Daoy (cell line): Measurements from ENCODE around the gene CTSD. TPM values are rescaled to one million over a fixed set of nuclear protein-coding genes. Genes with fewer than 3 reads are reported as not detected.

Experiments
- DNase-seq: peaks from one replicate; pipeline ENCODE4 v3.0.0-alpha.2; 2015; ENCODE audit warnings: low read depth
- total RNA-seq: library from RNA; depleted of rRNA; stranded (reverse); fragments of >200 nt; shearing (Covaris generic); gene quantifications from 2 replicates; pipeline ENCODE4 v1.2.3, GENCODE V29; 2014

CTSD gene
- total RNA-seq, 1 experiment from 2014 or later: 157 TPM

- no peak for DNase-seq
These were observed 18.6 kb downstream of the CTSD start for GRCh38 chr11:1744891-1745700.

GRCh38 chr11:1744137-1744886, 19.4 kb downstream of the CTSD start:
- no peak for DNase-seq

GRCh38 chr11:1743585-1744136, 20.1 kb downstream of the CTSD start:
- DNase-seq: no peak

GRCh38 chr11:1742869-1743584, 20.7 kb downstream of the CTSD start:
- no peak for DNase-seq

DNA sequence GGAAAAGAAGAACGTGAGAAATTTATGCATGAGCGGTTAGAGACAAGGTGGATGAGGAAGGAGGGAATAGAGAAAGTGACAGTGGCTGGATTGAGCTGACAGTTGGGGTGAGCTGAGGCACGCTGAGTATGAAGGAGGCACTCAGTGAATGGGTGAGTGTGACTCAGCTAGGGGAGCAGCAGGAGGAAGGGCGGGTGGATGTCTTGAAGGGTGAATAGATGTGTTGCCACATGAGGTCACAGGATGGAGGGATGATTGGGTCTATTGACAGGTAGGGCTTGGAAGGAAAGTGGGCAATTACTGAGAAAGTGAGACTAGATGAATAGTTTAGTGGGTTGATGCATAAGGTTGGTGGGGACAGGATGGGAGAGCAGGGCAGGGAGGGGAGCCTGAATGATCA, 21.4 kb downstream of the CTSD start:
- DNase-seq: no peak

- no peak for DNase-seq
These were observed 22.0 kb downstream of the CTSD start for GRCh38 chr11:1741741-1742140.

DNA sequence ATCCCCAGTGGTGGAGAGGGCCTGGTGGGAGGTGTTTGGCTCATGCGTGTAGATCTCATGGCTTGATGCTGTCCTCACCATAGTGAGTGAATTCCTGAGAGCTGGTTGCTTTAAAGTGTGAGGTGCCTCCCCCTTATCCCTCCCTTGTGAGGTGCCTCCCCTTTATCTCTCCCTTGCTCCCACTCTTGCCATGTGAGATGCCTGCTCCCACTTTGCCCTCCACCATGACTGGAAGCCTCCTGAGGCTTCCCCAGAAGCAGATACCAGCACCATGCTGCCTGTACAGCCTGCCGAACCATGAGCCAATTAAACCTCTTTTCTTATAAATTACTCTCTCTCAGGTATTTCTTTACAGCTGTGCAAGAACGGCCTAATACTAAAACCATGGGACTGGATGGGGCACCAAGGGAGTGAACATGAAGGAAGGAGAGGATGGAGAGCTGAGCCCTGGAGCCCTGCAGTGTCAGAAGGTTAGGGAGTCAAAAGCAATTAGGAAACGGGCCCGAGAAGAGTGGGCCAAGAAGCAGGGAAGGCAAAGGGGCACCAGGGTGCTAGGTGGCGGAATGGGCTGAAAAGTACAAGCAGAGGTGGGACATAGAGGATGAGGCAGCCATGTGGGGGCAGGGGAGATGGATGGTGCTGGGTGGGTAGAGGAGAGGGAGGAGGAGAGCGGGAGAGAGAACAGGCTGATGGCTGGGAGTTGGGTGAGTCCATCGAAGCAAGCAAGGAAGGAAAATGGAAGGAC, 22.8 kb downstream of the CTSD start:
- no peak for DNase-seq

- no peak for DNase-seq
These were observed 24.2 kb downstream of the CTSD start for GRCh38 chr11:1739576-1739975.

- no peak for DNase-seq
These were observed 25.3 kb downstream of the CTSD start for GRCh38 chr11:1738380-1738779.

- DNase-seq: no peak
These were observed 26.5 kb downstream of the CTSD start for GRCh38 chr11:1737080-1737757.

DNA sequence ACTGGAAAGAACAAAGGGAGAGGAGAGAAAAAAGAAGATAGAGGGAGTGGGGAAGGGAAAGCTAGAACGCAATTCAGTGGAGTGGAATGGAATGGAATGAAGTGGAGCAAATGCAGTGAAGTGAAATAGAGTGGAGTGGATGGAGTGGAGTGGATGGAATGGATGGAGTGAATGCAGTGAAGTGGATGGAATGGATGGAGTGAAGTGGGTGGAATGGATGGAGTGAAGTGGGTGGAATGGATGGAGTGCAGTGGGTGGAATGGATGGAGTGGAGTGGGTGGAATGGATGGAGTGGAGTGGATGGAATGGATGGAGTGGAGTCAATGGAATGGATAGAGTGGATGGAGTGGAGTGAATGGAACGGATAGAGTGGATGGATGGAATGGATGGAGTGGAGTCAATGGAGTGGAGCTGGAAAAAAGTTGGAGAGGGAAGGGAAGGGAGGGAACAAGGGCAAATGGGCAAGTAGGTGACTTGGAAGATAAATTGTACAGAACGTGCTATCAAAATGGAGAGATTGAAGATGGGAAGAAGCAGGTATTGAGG, 27.2 kb downstream of the CTSD start:
- DNase-seq: no peak

- DNase-seq: no peak
These were observed 28.5 kb downstream of the CTSD start for GRCh38 chr11:1735271-1735670.

DNA sequence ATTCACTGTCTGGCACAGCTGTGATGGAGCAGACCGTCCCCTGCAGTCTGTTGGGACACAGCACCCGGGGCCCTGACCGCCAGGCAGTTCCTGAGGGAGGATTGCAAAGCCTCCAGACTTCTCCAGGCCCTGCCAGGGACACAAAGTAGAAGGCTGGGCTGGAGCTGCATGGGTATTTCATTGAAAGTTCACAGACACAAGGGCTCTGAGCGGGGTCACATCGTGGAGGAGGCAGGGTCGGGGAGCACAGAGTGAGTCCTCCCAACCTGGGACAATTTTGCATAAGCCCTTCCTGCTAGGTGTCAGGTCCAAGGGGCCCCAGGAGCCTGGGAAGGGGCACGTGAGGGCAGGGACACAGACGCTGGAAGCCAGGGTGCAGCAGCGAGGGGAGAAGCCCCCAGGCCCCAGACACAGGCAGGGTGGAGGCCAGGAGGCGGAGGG, 29.1 kb downstream of the CTSD start:
- no peak for DNase-seq

DNA sequence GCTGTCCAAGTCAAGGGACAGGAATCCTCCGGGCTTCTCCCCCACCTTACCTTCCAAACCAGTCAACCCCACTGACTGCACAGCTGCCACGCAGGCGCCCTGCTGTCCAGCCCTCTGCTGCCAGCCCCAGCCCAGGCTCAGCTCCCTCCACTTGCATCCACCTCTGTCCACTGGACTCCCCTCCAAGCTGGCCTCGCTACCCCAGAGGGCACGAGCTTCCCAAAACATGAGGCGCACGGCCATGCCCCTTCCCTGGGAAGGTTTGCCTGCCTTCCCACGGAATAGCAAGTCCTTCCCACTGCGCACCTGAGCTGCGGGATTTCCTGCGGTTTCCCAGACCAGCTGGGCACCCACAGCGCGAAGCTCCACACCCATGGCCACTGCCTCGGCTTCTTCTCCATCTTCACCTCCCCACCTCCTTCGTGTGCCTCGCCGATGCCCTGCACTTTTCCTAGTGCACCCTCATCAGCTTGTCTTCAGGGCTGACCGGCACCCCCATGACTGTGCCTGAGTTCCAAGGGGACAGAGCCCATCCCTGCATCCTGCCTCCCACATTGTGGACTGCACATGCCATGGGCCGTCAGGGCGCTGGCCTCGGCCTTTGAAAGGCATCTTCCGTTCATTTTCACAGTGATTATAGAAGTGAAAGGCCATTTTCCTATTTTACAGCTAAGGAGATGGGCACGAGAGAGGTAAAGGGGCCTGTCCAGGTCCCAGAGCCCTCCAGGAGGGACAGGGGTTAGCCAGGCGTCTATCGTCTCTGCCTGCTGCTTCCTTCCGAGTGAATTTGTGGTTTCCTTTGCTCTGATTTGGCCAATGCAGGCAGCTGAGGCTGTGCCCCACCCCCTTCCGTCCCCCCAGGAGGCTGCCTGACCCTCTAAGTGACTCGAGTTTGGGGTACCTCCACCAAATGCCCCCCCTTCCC, 29.7 kb downstream of the CTSD start:
- DNase-seq: no peak

DNA sequence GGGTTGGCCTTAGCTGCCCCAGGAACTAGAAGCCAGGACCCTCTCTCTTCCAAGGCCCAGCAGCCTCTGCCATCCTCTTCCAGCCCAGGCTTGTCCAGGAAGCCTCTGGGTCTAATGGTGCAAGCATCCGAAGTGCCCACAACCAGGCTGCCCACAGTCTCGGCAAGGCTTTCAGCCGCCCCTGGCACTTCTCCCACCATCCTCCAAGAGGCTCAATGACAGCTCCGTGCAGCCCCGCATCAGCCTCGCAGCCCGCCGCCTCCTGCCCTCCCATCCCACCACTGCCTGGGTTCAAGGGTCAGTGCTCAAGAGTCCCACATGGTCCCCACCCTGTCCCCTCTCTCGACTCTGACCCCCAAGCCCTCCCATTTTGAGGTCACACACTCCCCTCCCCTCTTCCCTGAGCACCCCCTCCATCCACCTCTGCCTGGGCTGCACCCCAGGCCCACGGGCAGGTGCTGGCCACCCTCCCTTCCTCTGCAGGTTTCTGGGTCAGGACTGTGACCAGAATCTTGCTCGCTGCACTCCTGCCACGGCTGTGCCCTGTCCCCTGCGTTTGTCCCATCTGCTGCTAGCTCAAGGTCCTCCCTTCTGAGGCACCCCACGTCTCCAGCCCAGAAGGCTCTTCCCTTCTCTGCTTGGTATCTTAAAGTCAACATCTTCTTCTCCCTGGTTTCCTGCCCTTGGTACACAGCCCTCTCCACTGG, 30.6 kb downstream of the CTSD start:
- no peak for DNase-seq

DNA sequence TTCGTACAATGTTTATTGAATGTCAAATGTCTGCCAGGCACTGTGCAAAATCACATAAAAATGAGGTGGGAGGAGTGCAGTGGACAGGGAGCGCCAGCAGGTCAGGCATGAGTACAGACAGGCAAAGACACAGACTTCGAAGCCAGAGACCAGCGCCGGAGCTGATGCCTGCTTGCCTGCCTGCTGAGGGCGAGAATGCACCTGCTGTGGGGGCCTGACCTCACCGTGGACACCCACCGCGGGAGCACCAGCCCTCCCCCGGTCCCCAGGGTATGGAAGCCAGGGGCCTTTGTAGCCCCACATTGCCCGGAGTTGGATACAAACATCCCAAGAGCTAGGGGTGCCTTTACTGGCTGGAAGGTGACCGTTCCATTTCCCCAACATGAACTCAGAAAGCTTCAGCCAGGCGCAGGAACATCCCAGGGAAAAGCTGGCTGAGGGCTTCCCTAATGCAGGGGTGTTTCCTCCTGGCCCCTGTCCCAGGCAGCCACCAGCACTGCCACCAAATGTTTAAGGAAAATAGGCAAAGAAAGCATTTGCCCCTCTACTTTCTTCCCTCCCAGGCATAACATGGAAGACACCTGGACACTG, 31.2 kb downstream of the CTSD start:
- no peak for DNase-seq

GRCh38 chr11:1731451-1732059, 32.2 kb downstream of the CTSD start:
- DNase-seq: no peak

DNA sequence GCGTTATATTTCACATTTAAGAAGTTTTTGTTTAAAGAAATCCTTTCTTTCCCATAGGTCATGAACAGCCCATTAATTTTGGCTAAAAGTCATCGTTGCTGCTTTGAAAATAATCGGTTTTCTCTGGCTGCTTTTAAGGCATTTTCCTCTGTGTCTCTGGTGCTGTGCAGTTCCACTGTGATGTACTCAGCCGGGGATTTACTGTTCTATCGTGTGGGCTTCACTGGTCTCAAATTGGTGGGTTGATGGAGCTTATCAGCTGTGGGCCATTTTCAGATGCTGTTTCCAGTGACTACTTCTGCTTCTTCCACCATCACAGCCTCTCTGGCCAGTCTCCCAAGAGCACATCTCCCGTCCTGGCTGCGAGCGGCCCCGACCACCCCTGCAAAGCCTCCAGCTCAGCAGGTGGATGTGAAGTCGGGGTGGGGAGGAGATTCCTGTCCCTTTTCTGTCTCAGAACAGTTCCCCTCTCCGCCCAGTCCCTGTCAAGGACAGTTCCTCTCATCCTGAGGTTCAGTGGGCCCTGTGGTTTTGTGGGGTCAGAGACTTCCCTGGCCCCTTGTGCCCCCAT, 33.6 kb downstream of the CTSD start:
- no peak for DNase-seq
